ENCODE results near the gene TXNDC12. TPM values are rescaled to one million over a fixed set of nuclear protein-coding genes. Genes with fewer than 3 reads are reported as not detected.

Gene TXNDC12
- total RNA-seq, 1 donor from 2014 or later, result 85.7 TPM

DNA sequence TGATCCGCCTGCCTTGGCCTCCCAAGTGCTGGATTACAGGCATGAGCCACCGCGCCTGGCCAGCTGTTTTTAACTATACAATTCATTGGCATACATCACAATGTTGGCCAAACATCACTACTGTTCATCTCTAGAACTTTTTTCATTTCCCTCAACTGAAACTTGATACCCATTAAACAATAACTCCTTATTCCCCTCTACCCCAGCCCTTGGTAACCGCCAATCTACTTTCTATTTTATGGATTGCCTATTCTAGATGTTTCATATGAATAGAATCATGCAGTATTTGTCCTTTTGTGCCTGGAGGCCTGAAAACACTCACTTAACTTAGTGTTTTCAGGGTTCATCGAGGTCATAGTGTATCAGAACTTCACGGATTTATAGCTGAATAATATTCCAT lies 17.3 kb upstream of the TXNDC12 start:
- no peak overlapping the region for H3K4me3 ChIP-seq (ENCODE audit: low read depth, low read length)
- DNase-seq (ENCODE audit: low read depth), result no peak
- TF ChIP-seq, protein P1, sequence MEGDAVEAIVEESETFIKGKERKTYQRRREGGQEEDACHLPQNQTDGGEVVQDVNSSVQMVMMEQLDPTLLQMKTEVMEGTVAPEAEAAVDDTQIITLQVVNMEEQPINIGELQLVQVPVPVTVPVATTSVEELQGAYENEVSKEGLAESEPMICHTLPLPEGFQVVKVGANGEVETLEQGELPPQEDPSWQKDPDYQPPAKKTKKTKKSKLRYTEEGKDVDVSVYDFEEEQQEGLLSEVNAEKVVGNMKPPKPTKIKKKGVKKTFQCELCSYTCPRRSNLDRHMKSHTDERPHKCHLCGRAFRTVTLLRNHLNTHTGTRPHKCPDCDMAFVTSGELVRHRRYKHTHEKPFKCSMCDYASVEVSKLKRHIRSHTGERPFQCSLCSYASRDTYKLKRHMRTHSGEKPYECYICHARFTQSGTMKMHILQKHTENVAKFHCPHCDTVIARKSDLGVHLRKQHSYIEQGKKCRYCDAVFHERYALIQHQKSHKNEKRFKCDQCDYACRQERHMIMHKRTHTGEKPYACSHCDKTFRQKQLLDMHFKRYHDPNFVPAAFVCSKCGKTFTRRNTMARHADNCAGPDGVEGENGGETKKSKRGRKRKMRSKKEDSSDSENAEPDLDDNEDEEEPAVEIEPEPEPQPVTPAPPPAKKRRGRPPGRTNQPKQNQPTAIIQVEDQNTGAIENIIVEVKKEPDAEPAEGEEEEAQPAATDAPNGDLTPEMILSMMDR (conservative IDR thresholded peaks at IDR 0.05; ENCODE audit: low read depth, low read length), result no peak

DNA sequence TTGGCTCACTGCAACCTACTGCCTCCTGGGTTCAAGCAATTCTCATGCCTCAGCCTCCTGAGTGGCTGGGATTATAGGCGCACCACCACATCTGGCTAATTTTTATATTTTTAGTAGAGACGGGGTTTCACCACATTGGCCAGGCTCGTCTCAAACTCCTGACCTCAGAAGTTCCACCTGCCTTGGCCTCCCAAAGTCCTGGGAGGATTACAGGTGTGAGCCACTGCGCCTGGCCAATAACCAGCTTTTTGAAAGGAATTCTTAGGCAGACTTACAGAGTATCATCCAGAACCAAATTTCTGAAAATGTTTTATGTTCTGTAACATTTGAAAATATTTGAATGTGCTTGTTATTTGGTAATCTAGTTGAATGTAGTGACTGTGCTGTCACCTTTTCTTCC lies 15.7 kb upstream of the TXNDC12 start:
- H3K4me3 ChIP-seq (ENCODE audit: low read depth, low read length), result no peak overlapping the region
- DNase-seq (ENCODE audit: low read depth), result no peak
- TF ChIP-seq, protein P1 (conservative IDR thresholded peaks at IDR 0.05; ENCODE audit: low read depth, low read length), result no peak

DNA sequence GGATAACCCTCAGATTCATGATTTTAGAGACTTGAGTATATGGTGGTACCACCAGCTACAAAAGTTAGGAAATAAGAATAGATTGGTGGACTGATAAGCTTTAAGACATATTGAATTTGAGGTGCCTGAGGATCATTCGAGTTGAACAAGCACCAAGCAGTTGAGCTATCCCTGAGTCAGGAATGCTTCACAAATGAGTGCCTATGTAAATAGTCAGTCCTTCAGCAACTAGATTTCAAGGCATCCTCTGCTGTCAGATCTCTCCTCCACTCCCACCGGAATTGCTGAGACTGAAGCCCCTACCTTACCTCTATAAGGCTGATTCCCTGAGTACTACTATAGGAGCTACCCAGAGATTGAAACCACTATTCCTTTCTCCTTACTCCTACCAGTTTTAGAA lies 8.2 kb upstream of the TXNDC12 start:
- no peak overlapping the region for H3K4me3 ChIP-seq (ENCODE audit: low read depth, low read length)
- TF ChIP-seq, protein P1 (conservative IDR thresholded peaks at IDR 0.05; ENCODE audit: low read depth, low read length), result no peak
- DNase-seq (ENCODE audit: low read depth), result no peak

DNA sequence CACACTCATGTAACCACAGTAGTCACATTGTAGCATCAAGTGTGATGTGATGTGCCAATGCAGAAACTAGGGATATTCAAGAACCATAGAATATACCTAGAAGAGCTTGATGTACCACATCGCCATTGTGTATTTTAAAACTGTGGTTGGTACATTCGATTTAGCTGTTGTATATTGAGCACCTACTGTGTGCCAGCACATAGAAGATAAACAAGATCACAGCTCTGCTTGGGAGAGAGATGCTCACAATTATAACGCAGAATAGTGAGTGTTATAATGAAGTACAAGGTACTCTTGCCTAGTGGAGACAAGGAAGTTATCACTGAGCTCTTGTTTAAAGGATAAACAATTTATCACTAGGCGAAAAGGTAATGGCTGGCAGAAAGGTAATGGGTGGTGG lies 5.8 kb upstream of the TXNDC12 start:
- no peak for DNase-seq (ENCODE audit: low read depth)

DNA sequence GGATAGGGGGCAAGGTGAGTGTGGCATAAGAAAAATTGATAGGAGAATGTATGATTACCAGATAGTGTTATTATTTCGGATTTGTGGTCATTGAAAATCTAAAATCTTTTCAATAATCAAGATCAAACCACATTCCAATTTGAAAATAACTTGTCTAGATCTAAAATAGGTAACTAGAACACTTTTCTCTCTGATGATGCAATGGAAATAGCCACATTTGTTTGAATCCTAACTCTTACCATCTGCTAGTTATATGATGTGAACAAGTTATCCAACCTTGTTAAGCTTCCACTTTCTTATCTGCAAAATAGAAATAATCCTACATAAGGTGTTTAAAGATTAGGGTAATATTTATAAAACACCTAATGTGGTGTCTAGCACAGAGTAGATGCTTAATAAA lies 4.9 kb upstream of the TXNDC12 start:
- H3K4me3 ChIP-seq (ENCODE audit: low read depth, low read length), result no peak overlapping the region
- TF ChIP-seq, protein P1 (conservative IDR thresholded peaks at IDR 0.05; ENCODE audit: low read depth, low read length), result no peak
- no peak for DNase-seq (ENCODE audit: low read depth)

More for the DNA sequence above, 5.8 kb upstream of the TXNDC12 start:
- TF ChIP-seq, protein P1 (conservative IDR thresholded peaks at IDR 0.05; ENCODE audit: low read depth, low read length), result no peak
- H3K4me3 ChIP-seq (ENCODE audit: low read depth, low read length), result no peak overlapping the region

DNA sequence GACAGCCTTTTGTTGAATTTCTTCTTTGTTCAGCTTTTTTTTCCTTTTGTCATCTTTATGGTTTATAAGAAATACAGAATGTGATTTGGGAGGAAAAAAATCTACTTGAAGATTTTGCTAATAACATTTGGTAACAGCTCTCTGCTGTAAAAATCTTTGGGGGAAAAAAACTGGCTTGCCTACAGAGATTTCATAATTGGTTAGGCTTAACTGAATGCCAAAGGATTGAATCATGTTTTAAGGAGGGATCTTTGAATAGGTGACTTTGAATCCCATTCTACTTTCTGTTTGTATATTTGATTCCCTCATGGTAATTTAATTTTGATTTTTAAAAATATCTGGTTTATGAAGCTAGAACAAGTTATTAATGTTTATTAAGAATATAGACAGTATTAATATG lies 4.3 kb upstream of the TXNDC12 start:
- DNase-seq (ENCODE audit: low read depth), result no peak
- TF ChIP-seq, protein P1 (conservative IDR thresholded peaks at IDR 0.05; ENCODE audit: low read depth, low read length), result no peak
- H3K4me3 ChIP-seq (ENCODE audit: low read depth, low read length), result peak overlapping the region; percentile 0

DNA sequence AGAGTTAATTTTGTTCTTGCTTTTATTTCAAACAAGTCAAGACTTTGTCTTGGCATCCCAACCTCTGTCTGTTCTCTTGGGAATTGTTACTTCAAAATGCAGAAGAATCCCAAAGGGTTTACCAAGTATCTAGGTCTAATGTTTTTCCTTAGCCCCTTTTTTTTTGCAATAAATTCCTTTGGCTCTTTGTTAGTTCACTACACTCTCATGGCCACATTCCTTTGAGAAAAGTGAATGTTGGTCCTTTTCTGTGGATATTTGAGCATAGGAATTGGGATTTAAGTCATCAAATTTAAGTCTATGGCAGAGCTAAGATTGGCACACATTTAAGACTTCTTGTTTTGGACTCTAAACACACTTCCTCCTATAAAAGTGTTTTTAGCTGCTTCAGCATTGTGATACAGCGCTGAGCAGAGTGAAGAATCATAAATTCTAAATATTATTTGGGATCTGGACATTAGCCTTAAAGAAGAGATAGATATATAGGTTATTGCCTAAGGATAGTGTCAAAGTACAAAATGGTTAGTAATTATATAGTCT lies 3.0 kb upstream of the TXNDC12 start:
- peak overlapping the region; percentile 81 for H3K4me3 ChIP-seq (ENCODE audit: low read depth, low read length)
- TF ChIP-seq, protein P1 (conservative IDR thresholded peaks at IDR 0.05; ENCODE audit: low read depth, low read length), result no peak
- DNase-seq (ENCODE audit: low read depth), result no peak
